ENCODE measurements around the gene ST3GAL6. TPM values are rescaled to one million over a fixed set of nuclear protein-coding genes. Genes with fewer than 3 reads are reported as not detected.

Gene ST3GAL6
- total and polyA plus RNA-seq, 2 of the 13 experiments (the other 11 are each of a cell fraction or from before 2014, with no cell fraction given) = 17.5 to 23.2 TPM

Small RNA genes within 50 kb of the gene (small RNA-seq; reads per million reads assigned to genes)
- 0 to 0.97 (median 0.10) reads per million in 3 experiments for gene RNU6-26P (ENCODE audit: insufficient read depth in 2 of 3, insufficient read length in 3 of 3, low read depth in 2 of 3, low replicate concordance in 1 of 3)

Other genes starting within 250 kb of the ST3GAL6 start
- 30.3 and 50.8 TPM in 2 replicates for gene CLDND1, start 240.4 kb upstream of the ST3GAL6 start, total RNA-seq (2016; rRNA removed; fragmentation: Illumina TruSeq; extraction: Trizol)
- 103 and 121 TPM in 2 replicates for gene CLDND1, start 240.4 kb upstream of the ST3GAL6 start, polyA plus RNA-seq (2011; rRNA removed)
- not detected in 2 replicates for gene GPR15, start 231.4 kb upstream of the ST3GAL6 start, total RNA-seq (2016; rRNA removed; fragmentation: Illumina TruSeq; extraction: Trizol)
- not detected in 2 replicates for gene GPR15, start 231.4 kb upstream of the ST3GAL6 start, polyA plus RNA-seq (2011; rRNA removed)
- gene CPOX, start 169.7 kb upstream of the ST3GAL6 start, total RNA-seq (2016; rRNA removed; fragmentation: Illumina TruSeq; extraction: Trizol) = 35.2 and 37.2 TPM in 2 replicates
- gene CPOX, start 169.7 kb upstream of the ST3GAL6 start, polyA plus RNA-seq (2011; rRNA removed) = 26.2 and 34.2 TPM in 2 replicates
- gene DCBLD2, start 138.4 kb downstream of the ST3GAL6 start, total RNA-seq (2016; rRNA removed; fragmentation: Illumina TruSeq; extraction: Trizol) = 40.2 and 56.9 TPM in 2 replicates
- 34.1 and 43.8 TPM in 2 replicates for gene DCBLD2, start 138.4 kb downstream of the ST3GAL6 start, polyA plus RNA-seq (2011; rRNA removed)